ENCODE data around the gene FGL2. TPM values are rescaled to one million over a fixed set of nuclear protein-coding genes. Genes with fewer than 3 reads are reported as not detected.
"Not testable (repeated sequence)": the region's sequence is repeated elsewhere in the genome, so short reads cannot be mapped to it uniquely, and the experiment has no call there.

The FGL2 gene
- total RNA-seq, 1 donor from 2014 or later: 10.9 TPM

GRCh38 chr7:77216181-77216845, 16.7 kb upstream of the FGL2 start:
- DNase-seq (ENCODE audit: low spot score): no peak

GRCh38 chr7:77209479-77210139, 10.0 kb upstream of the FGL2 start:
- DNase-seq (ENCODE audit: low spot score): no peak

DNA sequence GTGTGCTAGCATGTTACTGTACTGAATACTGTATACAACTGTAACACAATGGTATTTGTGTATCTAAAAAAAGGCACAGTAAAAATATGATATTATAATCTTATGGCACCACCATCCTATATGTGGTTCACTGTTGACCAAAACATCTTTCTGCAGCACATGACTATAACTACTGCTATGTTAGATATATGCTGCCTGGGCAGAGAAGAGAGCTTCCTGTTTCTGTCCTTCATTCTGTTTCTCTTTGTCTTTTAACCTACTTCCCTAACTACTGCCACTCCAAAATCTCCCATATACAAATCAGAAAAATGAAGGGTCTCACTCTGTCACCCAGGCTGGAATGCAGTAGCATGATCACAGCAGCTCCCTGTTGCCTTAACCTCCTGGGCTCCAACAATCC, 8.8 kb upstream of the FGL2 start:
- no peak for DNase-seq (ENCODE audit: low spot score)

DNA sequence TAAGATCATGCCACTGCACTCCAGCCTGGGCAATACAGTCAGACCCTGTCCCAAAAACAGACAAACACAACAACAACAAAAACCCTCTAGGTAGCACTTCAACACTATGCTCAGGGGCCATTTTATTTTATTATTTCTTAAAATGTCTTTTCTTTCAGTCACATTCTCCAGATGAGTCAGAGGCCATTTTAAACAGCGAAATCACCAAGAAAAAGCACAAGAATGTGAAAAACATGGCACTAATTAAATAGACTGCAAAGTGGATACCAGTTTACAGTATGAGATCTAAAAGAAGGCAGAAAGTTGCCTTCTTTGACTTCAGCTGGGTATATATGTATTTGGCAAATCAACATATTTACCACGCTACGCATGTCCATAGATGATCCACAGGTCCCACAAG, 6.1 kb upstream of the FGL2 start:
- no peak for DNase-seq (ENCODE audit: low spot score)

DNA sequence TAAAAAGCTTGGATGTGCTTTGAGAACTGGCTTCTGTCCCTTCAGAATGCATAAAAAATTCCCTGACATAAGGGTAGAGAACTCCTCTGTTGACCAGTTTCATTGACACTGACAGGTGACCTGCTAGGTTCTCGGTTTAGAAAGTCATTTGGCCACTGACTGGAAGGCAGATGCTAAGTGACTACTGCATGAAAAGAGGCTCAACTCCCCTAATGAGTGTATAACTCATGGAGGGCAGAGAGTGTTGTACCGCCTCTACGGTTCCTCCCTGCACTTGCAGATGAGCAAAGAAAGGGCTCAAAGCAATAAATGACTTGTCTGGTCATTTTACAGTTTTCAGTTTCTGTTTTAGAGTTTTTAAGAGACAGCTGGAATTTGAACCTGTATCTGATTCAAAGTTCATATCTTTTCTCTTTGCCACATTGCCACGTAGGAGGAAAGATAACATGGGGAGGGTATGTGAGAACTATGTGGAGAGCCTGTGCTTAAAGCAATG, 2.9 kb upstream of the FGL2 start:
- DNase-seq (ENCODE audit: low spot score): no peak

GRCh38 chr7:77200542-77200941, 923 bp upstream of the FGL2 start:
- no peak for DNase-seq (ENCODE audit: low spot score)

GRCh38 chr7:77197141-77197540, 2.5 kb downstream of the FGL2 start:
- DNase-seq (ENCODE audit: low spot score): no peak

GRCh38 chr7:77188731-77189437, 10.7 kb downstream of the FGL2 start:
- DNase-seq (ENCODE audit: low spot score): no peak

GRCh38 chr7:77185866-77186265, 13.8 kb downstream of the FGL2 start:
- no peak for DNase-seq (ENCODE audit: low spot score)

DNA sequence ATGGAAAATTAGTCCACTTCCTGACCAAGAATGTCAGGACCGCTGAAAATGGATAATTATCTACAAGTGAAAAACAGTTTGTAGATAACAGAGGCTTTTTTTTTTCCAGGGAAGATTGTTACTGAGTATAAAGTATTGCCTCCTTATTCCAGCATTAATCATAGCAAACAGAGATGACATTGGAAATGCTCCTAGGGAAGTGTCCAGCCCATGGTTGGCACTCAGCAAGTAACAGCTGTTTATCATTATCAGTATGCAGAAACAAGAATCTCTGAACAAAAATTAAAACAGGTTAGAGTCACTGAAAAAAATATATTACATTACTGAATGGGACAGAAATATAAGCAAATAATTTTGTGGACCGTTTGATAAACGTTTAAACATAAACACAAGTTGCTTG, 14.6 kb downstream of the FGL2 start:
- no peak for DNase-seq (ENCODE audit: low spot score)

GRCh38 chr7:77184463-77184862, 15.2 kb downstream of the FGL2 start:
- no peak for DNase-seq (ENCODE audit: low spot score)

DNA sequence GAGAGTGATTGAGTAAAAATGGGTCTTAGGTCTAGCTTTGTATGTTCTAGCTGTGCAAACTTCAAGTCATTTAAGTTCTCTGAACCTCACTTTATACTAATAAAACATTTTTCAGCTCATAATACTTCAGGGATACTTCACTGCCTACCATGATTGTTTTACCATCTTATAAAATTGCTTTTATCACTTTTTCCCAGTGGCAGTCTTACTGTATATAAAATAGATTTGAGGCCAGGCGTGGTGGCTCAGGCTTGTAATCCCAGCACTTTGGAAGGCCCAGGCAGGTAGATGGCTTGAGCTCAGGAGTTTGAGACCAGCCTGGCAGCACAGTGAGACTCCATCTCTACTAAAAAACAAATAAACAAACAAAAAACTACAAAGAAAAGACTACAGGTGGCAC, 17.4 kb downstream of the FGL2 start:
- no peak for DNase-seq (ENCODE audit: low spot score)

- DNase-seq (ENCODE audit: low spot score): no peak
Measured at GRCh38 chr7:77181734-77182133, 17.9 kb downstream of the FGL2 start.

DNA sequence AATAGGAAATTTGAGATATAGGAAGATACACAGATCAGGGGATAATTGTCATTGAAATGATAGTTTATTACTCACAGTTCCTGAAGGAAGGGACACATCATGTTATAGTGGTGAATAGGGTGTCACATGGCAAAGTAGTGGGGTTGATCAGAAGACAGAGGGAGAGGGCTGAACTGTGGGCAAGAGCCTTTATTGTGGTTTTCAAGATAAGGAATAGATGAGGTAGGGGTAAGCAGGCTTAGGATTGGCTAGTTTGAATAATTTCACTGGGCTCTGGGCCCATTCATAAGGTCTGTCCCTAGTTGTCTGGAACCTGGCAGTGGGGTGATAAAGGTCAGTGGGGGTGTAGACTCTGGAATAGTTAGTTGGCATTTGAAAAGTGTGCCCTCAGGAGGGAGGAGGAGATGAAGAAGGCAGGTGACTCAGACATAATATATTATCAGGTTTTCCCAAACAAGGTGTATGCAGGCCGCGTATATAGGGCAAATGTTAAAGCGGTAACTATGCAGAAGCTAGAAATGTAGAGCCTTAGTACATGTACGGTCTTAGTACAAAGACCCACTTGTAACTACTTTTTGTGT, 18.5 kb downstream of the FGL2 start:
- DNase-seq (ENCODE audit: low spot score): no peak

- DNase-seq (ENCODE audit: low spot score): not testable (repeated sequence)
Measured at GRCh38 chr7:77178024-77178423, 21.6 kb downstream of the FGL2 start.

GRCh38 chr7:77177321-77177904, 22.2 kb downstream of the FGL2 start:
- DNase-seq (ENCODE audit: low spot score): not testable (repeated sequence)

- not testable (repeated sequence) for DNase-seq (ENCODE audit: low spot score)
Measured at GRCh38 chr7:77175274-77175800, 24.3 kb downstream of the FGL2 start.

GRCh38 chr7:77174418-77174817, 25.2 kb downstream of the FGL2 start:
- not testable (repeated sequence) for DNase-seq (ENCODE audit: low spot score)

- not testable (repeated sequence) for DNase-seq (ENCODE audit: low spot score)
Measured at GRCh38 chr7:77172437-77173172, 27.0 kb downstream of the FGL2 start.

- not testable (repeated sequence) for DNase-seq (ENCODE audit: low spot score)
Measured at GRCh38 chr7:77171073-77171472, 28.5 kb downstream of the FGL2 start.

- DNase-seq (ENCODE audit: low spot score): no peak
Measured at GRCh38 chr7:77157446-77157845, 42.2 kb downstream of the FGL2 start.

Data from ureter (tissue), 1 donor.